Nephron progenitor cell (in vitro differentiated cells): Measurements from ENCODE around the gene C17orf50.

Experiments
- DNase-seq: peaks from one replicate; pipeline ENCODE4 v3.0.0; 2021
- H3K27ac Mint-ChIP-seq: 2 replicates; pipeline ENCODE4 v1.8.0; 2021; ENCODE audit warnings: mild to moderate bottlenecking, moderate library complexity, mixed read lengths
- H3K27me3 Mint-ChIP-seq: 2 replicates; pipeline ENCODE4 v1.8.0; 2021; ENCODE audit warnings: mild to moderate bottlenecking, low read depth, mixed read lengths; ENCODE audit not compliant: poor library complexity
- H3K36me3 Mint-ChIP-seq: 2 replicates; pipeline ENCODE4 v1.8.0; 2021; ENCODE audit warnings: low read depth, mixed read lengths
- H3K4me1 Mint-ChIP-seq: 2 replicates; pipeline ENCODE4 v1.8.0; 2021; ENCODE audit warnings: mixed read lengths
- H3K4me3 Mint-ChIP-seq: 2 replicates; pipeline ENCODE4 v1.8.0; 2021; ENCODE audit warnings: mild to moderate bottlenecking, moderate library complexity, mixed read lengths
- H3K9me3 Mint-ChIP-seq: 2 replicates; pipeline ENCODE4 v1.8.0; 2021; ENCODE audit warnings: mild to moderate bottlenecking, moderate library complexity, mixed read lengths
- TF ChIP-seq, protein P1 (sequence below): fragments of 200-600 bp; sonication (generic); IDR thresholded peaks from 2 replicates; pipeline ENCODE4 v1.5.0; 2021; ENCODE audit warnings: antibody characterized with exemption

C17orf50 gene

DNA sequence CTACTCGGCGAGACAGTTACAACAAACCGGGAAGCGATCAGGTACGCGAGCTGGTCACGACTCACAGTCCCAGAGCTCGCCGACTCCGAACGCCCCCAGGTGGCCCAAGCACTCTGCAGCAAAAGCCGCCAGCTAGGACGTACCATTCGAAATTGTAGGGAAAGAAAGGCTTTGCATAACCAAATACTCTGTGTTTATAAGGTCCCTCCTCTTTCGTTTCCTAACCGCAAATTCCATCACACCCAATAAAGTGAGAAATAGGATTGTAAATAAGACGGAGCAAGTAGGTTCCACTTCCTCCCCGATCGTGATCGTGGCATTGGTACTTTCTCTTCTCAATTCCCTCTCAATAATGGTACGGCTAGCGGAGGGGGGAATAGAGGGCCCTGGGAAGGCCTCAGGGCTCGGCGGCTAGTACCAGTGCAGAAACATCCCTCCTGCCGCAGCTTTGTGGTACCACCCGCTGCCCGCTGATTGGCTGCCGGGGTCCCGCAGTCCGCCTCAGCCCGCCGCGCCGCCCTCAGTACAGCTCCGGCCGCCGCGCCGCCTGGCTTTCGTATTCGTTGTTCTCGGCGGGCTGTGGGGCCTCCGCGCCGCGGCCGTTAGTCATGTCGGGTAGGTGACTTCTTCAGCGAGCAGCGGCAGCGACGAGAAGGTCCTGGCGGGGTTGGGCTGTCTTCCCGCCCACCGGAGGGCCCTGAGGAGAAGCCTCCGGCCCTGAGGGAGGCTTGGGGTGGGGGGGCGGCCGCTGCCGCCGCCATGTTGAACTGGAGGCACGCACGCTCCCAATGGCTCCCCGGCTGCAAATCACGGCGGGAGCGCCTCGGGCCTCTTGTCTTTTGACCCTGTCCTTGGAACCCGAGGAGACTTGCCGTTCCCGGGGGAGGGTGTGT lies 48.5 kb downstream of the C17orf50 start, which contains the start of gene TAF15:
TSS of gene TAF15 (plus strand) at position 523 of the 893 bp plus-strand sequence. CDS start at position 609, 86 bp downstream.
- Mint-ChIP-seq H3K9me3 (no peaks in the 10 kb centered on the region), H3K4me3 (peak within 1 kb of the TSS; percentile 96), H3K27ac (peak within 1 kb of the TSS; percentile 100), H3K36me3 (peaks cover 23% of the 10 kb centered on the region), H3K27me3 (peaks cover 6% of the 10 kb centered on the region), H3K4me1 (peaks cover 48% of the 10 kb centered on the region)
- DNase-seq: peak; percentile 95
- TF ChIP-seq, protein P1, sequence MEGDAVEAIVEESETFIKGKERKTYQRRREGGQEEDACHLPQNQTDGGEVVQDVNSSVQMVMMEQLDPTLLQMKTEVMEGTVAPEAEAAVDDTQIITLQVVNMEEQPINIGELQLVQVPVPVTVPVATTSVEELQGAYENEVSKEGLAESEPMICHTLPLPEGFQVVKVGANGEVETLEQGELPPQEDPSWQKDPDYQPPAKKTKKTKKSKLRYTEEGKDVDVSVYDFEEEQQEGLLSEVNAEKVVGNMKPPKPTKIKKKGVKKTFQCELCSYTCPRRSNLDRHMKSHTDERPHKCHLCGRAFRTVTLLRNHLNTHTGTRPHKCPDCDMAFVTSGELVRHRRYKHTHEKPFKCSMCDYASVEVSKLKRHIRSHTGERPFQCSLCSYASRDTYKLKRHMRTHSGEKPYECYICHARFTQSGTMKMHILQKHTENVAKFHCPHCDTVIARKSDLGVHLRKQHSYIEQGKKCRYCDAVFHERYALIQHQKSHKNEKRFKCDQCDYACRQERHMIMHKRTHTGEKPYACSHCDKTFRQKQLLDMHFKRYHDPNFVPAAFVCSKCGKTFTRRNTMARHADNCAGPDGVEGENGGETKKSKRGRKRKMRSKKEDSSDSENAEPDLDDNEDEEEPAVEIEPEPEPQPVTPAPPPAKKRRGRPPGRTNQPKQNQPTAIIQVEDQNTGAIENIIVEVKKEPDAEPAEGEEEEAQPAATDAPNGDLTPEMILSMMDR: peak; percentile 62

DNA sequence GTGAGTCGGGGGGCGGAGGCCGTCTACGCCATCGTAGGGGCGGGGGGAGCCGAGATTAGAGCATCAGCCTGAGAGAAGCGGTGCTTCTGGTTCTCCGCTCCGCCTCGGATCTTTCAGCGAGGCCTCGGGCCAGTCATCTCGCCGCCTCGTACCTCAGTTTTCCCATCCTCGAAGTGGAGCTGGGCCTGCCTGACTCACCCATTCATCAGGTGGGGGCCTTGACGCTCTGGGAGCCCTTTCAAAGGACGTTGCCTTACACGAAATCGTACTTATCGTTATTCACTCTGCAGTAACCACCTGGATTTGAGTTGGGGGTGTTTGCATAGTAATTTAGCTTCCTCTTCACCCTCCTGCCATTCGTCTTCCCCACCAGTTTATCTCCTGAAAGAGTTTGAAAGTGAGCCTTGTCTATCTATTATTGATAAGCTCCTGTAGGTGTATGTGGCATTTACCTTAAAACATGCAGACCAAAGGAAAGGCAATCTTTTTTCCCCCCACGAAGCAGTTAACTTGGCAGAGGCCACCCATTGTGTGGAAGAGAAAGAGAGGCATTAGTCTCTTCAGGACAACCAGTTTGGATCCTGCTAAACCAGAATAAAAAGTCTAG lies 49.3 kb downstream of the C17orf50 start:
- Mint-ChIP-seq H3K27ac (peak overlapping the region; percentile 100), H3K4me1 (peaks cover 45% of the 10 kb centered on the region), H3K9me3 (no peaks in the 10 kb centered on the region), H3K27me3 (peaks cover 6% of the 10 kb centered on the region), H3K4me3 (peak overlapping the region; percentile 96), H3K36me3 (peaks cover 23% of the 10 kb centered on the region)
- DNase-seq: no peak
- TF ChIP-seq, protein P1: no peak

DNA sequence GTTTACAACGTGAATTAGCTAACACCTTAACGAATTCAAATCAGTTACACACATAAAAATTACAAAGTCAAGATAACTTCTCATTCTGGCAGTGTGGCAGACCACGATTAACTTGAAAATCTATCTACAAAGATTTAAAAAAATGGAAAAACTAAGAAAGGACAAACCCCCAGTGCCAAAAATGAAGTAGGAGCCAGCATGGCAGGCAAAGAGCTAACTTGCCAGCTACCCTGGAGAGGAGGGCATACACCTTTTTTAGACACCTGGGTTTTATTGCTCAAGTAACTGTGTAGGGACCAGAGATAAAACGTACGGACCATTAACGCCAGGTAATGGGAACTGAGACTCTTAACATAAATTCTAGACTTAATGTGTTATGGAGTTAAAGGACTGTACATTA lies 51.1 kb downstream of the C17orf50 start:
- TF ChIP-seq, protein P1: no peak
- Mint-ChIP-seq H3K36me3 (peaks cover 34% of the 10 kb centered on the region), H3K27ac (no peak overlapping the region), H3K4me3 (peak overlapping the region; percentile 73), H3K4me1 (peaks cover 44% of the 10 kb centered on the region), H3K9me3 (no peaks in the 10 kb centered on the region), H3K27me3 (peaks cover 4% of the 10 kb centered on the region)
- DNase-seq: no peak

DNA sequence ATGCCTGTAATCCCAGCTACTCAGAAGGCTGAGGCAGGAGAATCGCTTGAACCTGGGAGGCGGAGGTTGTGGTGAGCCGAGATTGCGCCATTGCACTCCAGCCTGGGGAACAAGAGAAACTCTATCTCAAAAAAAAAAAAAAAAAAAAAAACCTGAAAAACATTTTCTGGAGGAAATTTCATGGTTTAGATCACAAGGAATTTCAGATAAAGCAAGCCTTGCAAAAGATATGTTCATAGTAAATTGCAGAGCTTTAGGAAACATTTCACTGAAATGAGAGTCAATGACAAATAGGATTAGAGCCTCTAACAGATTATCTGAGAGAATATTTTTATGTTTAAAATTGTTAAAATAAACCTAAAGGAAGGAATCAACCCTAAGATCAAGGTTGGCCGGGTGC lies 51.8 kb downstream of the C17orf50 start:
- H3K9me3 Mint-ChIP-seq: no peaks in the 10 kb centered on the region
- TF ChIP-seq, protein P1: no peak
- no peak for DNase-seq
- no peak overlapping the region for H3K27ac Mint-ChIP-seq
- peaks cover 2% of the 10 kb centered on the region for H3K27me3 Mint-ChIP-seq
- peaks cover 40% of the 10 kb centered on the region for H3K36me3 Mint-ChIP-seq
- peaks cover 44% of the 10 kb centered on the region for H3K4me1 Mint-ChIP-seq
- no peak overlapping the region for H3K4me3 Mint-ChIP-seq
